GM13977 (cell line): Measurements from ENCODE around the gene SBK3.

Experiments
- DNase-seq: peaks from one replicate; pipeline ENCODE4 v3.0.0; 2012; ENCODE audit warnings: low spot score
- in situ Hi-C: fragments of 300-500 bp; cut with MboI; formaldehyde crosslinking; loops from one replicate; pipeline ENCODE4 v1.12.0; 2022; ENCODE audit warnings: low sequenced_read_pairs, low pct_unique_long_range_greater_than_20kb, mixed read lengths, inconsistent platforms; ENCODE audit not compliant: unreplicated experiment
- TF ChIP-seq, protein P1 (sequence below): IDR thresholded peaks from 2 replicates; pipeline ENCODE4 v1.5.1; 2012; ENCODE audit warnings: mild to moderate bottlenecking, control low read depth; ENCODE audit not compliant: insufficient read depth; ENCODE audit errors: extremely low read depth, missing control alignments

The SBK3 gene

DNA sequence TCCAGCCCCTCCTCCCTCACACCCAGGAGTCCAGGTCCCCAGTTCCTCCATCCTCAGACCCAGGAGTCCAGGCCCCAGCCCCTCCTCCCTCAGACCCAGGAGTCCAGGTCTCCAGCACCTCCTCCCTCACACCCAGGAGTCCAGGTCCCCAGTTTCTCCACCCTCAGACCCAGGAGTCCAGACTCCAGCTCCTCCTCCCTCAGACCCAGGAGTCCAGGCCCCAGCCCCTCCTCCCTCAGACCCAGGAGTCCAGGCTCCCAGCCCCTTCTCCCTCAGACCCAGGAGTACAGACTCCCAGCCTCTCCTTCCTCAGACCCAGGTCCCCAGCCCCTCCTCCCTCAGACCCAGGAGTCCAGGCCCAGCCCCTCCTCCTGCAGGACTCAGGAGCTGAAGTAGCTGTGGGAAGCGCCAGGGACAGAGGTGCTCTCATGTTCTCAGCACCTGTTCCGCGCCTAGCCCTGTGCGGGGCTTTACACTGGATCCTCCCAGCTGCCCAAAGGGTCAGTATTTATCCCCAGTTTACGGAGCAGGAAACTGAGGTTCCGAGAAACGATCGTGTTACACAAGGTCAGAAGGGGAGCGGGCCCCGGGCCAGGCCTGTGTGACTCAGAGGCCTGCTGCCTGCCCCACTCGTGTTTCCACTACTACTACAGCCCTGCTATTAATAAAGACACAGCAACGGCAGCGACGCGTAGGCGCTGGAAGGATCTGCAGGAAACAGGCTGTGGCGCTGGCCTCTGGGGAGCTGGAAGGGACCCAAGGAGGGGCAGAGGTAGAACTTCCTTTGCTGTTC is 1.7 kb upstream of the SBK3 start:
- in situ Hi-C loops, result no loop called here
- no peak for DNase-seq

DNA sequence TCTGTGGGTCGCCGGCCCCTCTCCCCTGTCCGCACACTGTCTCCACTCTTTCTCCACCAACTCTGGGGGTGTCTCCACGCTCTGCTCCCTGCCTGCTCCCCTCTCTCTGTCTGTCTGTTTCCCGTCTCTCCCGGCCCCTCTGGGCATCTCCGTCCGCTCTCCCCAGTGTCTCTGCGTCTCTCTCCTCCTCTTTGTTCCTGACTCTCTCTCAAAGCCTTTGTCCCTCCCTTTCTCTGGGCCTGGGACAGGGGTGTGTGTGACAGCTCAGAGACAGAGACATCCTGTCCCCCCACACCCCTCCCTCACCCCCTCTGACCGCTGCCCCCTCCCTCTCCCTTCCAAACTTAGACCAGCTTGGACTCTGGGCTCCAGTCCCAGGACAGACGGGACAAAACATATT is 668 bp upstream of the SBK3 start:
- TF ChIP-seq, protein P1, sequence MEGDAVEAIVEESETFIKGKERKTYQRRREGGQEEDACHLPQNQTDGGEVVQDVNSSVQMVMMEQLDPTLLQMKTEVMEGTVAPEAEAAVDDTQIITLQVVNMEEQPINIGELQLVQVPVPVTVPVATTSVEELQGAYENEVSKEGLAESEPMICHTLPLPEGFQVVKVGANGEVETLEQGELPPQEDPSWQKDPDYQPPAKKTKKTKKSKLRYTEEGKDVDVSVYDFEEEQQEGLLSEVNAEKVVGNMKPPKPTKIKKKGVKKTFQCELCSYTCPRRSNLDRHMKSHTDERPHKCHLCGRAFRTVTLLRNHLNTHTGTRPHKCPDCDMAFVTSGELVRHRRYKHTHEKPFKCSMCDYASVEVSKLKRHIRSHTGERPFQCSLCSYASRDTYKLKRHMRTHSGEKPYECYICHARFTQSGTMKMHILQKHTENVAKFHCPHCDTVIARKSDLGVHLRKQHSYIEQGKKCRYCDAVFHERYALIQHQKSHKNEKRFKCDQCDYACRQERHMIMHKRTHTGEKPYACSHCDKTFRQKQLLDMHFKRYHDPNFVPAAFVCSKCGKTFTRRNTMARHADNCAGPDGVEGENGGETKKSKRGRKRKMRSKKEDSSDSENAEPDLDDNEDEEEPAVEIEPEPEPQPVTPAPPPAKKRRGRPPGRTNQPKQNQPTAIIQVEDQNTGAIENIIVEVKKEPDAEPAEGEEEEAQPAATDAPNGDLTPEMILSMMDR, result no peak
- in situ Hi-C loops, result no loop called here
- DNase-seq, result no peak

More for the DNA sequence above, 1.7 kb upstream of the SBK3 start:
- TF ChIP-seq, protein P1, result no peak

DNA sequence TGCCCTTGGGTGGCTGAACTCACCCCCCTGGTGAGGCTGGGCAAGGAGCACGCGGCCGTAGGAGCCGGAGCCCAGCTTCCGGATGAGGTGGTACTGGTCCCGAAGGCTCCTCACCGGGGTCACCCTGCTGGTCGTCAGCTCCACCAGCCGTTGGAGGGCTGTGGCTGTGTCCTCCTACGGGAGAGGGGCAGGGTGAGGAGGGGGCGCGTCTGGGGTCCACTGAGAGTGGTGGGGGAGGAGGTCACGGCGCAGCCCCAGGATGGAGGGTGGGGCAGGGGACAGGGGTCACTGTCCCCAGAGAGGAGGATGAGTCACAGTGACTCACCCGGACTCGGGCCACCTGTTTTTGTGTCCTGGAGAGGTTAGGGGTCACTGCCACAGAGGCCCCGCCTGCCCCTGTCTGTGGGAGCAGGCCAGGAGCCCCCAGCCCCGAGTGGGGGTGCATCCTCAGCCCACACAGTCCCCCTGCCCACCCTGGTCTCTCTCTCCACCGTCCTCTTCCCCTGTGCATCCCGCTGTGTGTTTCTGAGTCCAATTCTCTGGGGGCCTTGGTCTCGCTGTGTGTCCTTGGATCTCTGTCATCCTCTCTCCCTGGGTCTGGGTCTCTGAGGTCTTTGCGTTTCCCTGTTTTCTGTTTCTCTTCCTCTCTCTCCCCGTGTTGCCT is 435 bp downstream of the SBK3 start:
- TF ChIP-seq, protein P1, result no peak
- DNase-seq, result no peak
- in situ Hi-C loops, result no loop called here

DNA sequence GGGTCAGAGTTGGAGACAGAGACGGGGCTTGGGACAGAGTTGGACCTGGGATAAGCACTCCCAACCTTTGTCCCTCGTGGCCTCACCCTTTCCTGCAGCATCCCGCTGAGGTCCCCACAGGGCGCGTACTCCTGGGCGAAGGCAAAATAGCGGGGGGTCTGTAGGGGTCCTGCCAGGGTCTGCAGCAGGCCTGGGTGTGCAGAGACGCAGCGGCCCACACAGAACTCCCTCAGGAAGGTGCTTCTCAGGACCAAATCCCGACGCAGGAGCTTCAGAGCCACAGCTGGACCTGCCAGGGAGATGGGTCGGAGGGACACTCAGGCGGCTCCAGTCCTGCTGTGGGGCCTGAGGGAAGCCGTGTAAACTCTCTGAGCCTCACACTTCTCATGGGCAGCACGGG is 1.3 kb downstream of the SBK3 start:
- in situ Hi-C loops, result no loop called here
- no peak for DNase-seq
- TF ChIP-seq, protein P1, result no peak

DNA sequence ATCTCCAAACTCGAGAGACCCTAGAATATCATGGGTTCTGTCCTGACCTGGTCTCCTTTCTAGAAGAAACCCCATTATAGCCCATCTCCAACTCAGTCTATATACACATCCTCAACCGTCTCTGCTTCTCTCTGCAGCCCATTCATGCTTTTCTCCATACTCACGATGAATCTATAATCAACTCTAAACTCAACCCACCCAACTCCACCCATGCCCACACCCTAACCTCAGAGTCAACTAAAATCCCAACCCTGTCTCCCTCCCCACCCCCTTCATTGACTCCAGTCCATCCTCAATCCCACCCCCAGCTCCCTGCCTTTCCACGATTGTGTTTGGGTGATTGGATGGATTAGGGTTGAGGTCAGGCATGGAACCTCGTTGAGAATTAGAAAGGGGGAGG is 1.8 kb downstream of the SBK3 start:
- TF ChIP-seq, protein P1, result no peak
- no peak for DNase-seq
- in situ Hi-C loops, result no loop called here

DNA sequence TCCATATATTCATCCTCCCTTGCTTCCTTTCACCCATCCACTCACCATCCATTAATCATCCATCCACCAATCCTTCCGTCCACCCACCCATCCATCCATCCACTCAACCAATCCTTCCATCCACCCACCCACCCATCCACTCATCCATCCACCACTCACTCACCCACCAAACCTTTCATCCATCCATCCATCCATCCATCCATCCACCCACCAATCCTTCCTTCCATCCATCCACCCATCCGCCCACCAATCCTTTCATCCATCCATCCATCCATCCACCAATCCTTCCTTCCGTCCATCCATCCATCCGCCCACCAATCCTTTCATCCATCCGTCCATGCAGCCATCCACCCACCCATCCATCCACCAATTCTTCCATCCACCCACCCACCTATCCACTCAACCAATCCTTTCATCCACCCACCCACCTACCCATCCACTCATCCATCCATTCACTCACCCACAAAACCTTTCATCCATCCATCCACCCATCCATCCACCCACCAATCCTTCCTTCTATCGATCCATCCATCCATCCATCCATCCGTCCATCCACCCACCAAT is 3.0 kb downstream of the SBK3 start:
- DNase-seq, result no peak
- in situ Hi-C loops, result no loop called here
- TF ChIP-seq, protein P1, result no peak
